ENCODE results near the gene SLC44A2.

SLC44A2 gene

GRCh38 chr19:10679743-10680142 is 54.4 kb downstream of the SLC44A2 start (continued):
- TF ChIP-seq ZNF488 (tag by site-specific recombination; IDR thresholded peaks at IDR 0.05) (no peak), ZNF280C (tag by site-specific recombination; IDR thresholded peaks at IDR 0.05) (no peak), ZNF169 (tag by site-specific recombination; IDR thresholded peaks at IDR 0.05) (no peak)

- H3K4me3 ChIP-seq (ENCODE audit: low read depth, low read length) = no peak overlapping the region
- POLR2A ChIA-PET = no interaction called here
- H3K27ac ChIP-seq (ENCODE audit: extremely low read depth, low read depth, low read length) = no peak overlapping the region
- H3K9me3 ChIP-seq (ENCODE audit: control insufficient read depth, insufficient read depth, low read depth, low read length) = no peaks in the 10 kb centered on the region
- CTCF ChIA-PET = interaction anchor here (0.6 to 2.4 kb wide), 3 partner anchors 19 to 99 kb away, joined by 3 to 6 read pairs (median 3); no protein-coding TSS in a partner anchor
- peaks cover 42 to 97% of the 10 kb centered on the region in 2 experiments for H3K36me3 ChIP-seq (ENCODE audit: control insufficient read depth in 2 of 2, insufficient read depth in 1 of 2, low read length in 2 of 2)
- TF ChIP-seq SETDB1 (IDR thresholded peaks at IDR 0.05; ENCODE audit: insufficient read length, low read length) (no peak), ZFP3 (tag by site-specific recombination; IDR thresholded peaks at IDR 0.05; ENCODE audit: low read depth) (no peak), ZIC2 (tag by site-specific recombination; IDR thresholded peaks at IDR 0.05) (no peak), ZNF214 (tag by site-specific recombination; IDR thresholded peaks at IDR 0.05; ENCODE audit: borderline replicate concordance) (no peak), ZSCAN5A (tag by site-specific recombination; IDR thresholded peaks at IDR 0.05) (no peak), ZBTB8A (tag by site-specific recombination; IDR thresholded peaks at IDR 0.05) (no peak), ZNF341 (tag by site-specific recombination; IDR thresholded peaks at IDR 0.05; ENCODE audit: low read depth) (no peak), ZNF19 (tag by site-specific recombination; IDR thresholded peaks at IDR 0.05; ENCODE audit: low read depth) (no peak), KLF17 (tag by site-specific recombination; IDR thresholded peaks at IDR 0.05) (no peak), ZNF335 (tag by site-specific recombination; conservative IDR thresholded peaks at IDR 0.05) (no peak), ZNF311 (tag by site-specific recombination; IDR thresholded peaks at IDR 0.05; ENCODE audit: borderline replicate concordance) (no peak), HOXC10 (CRISPR knock-in tag; IDR thresholded peaks at IDR 0.05) (no peak), ZNF654 (tag by site-specific recombination; IDR thresholded peaks at IDR 0.05; ENCODE audit: low read depth) (no peak), ZNF112 (tag by site-specific recombination; IDR thresholded peaks at IDR 0.05) (no peak), SCRT2 (tag by site-specific recombination; IDR thresholded peaks at IDR 0.05) (no peak), ZNF670 (tag by site-specific recombination; IDR thresholded peaks at IDR 0.05; ENCODE audit: low read depth) (no peak)
- H3K4me1 ChIP-seq (ENCODE audit: control insufficient read depth, insufficient read depth, low read length) = no peaks in the 10 kb centered on the region
These were observed 55.3 kb downstream of the SLC44A2 start for GRCh38 chr19:10680545-10681135.
